Renal cortex interstitium (tissue), 11 donors: ENCODE results near the gene AKNA. TPM values are rescaled to one million over a fixed set of nuclear protein-coding genes. Genes with fewer than 3 reads are reported as not detected.

Experiments
- DNase-seq, 11 donors: peaks; one replicate each; pipeline ENCODE4 v3.0.0-alpha.2; 2013; ENCODE audit warnings: low read depth in 9 of 11, low spot score in 4 of 11; ENCODE audit errors: extremely low read depth in 1 of 11
- polyA plus RNA-seq, 3 donors: library from polyadenylated mRNA; unstranded; fragments of 120-200 nt; gene quantifications; one replicate each; pipeline ENCODE4 v1.2.1, GENCODE V29; 2013; ENCODE audit not compliant: insufficient read length in 3 of 3

The AKNA gene
- polyA plus RNA-seq, 3 donors: 10.7 to 14.2 (median 13.3) TPM

DNA sequence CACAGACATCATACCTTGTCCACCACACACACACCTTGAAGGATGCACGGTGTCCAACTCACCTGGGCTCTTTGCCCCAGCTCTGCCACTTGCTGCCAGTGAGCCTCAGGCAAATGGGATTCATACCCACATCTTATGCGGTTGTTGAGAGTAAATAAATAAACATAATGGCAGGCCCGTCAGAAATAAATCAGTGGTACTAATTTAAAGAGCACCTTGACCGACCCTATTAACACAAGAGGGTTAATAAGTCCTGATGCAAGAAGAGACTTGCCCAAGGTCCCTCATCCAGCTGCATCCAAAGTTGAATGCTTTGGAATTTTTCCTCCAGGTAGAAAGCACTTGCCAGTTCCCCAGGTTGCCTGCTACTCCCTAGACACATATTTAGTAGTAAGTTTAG lies 11.6 kb upstream of the AKNA start:
- no peak for DNase-seq

GRCh38 chr9:114397848-114398605 lies 10.2 kb upstream of the AKNA start:
- peak in 10 of 11 donors; percentile 71 to 95 (median 89) for DNase-seq

GRCh38 chr9:114397219-114397847 lies 9.6 kb upstream of the AKNA start:
- no peak for DNase-seq

- DNase-seq: peak in 1 of 11 donors; percentile 42
Measured at GRCh38 chr9:114396558-114397218, 8.9 kb upstream of the AKNA start.

GRCh38 chr9:114395768-114396167 lies 8.0 kb upstream of the AKNA start:
- no peak for DNase-seq

DNA sequence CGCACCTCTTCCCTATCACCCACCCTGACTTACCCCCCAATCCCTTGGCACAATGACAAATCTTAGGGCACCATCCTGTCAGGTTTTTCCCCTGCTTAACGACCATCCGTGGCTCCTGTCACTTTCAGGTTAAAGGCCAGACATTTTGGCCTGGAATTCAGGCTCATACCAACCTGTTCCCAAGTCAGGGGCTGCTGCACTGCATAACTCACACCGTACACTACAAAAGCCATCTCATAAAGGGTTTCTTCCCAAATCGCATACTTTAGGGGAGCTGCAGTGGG lies 7.5 kb upstream of the AKNA start:
- no peak for DNase-seq

- DNase-seq: no peak
Measured at GRCh38 chr9:114394523-114395333, 6.9 kb upstream of the AKNA start.

- DNase-seq: no peak
Measured at GRCh38 chr9:114392749-114393112, 4.9 kb upstream of the AKNA start.

- no peak for DNase-seq
Measured at GRCh38 chr9:114390952-114391351, 3.2 kb upstream of the AKNA start.

- no peak for DNase-seq
Measured at GRCh38 chr9:114389612-114390368, 2.0 kb upstream of the AKNA start.

DNA sequence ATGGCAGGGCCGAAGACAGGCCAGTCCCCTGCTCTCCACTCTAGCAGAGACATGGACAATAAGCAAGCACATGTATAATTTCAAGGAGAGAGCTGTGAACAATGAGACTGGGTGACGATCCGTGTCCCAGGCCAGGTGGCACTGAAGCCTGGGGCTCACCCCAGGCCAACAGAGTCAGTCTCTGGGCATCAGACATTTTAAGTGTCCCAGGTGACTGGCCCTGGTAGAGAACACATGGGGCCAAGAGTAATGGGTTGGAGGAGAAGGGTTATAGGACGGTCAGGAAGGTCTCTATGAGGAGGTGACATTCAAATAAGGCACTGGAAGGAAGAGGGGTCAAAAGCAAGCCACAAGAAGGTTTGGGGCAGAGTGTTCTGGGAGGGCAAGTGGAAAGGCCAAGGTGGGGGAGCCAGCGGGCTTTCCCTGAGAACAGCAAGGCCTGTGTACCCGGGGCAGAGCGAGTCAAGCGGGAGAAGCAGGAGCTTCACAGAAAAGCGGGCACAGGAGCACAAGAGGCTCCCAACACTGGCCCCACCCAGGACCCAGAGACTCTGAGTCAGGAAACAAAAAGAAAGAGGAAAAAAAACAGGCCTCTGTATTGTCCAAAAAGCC lies 1.1 kb upstream of the AKNA start:
- DNase-seq: no peak

- no peak for DNase-seq
Measured at GRCh38 chr9:114388357-114388682, 538 bp upstream of the AKNA start.

GRCh38 chr9:114386886-114387679 lies 699 bp downstream of the AKNA start:
- no peak for DNase-seq

- no peak for DNase-seq
Measured at GRCh38 chr9:114386361-114386885, 1.4 kb downstream of the AKNA start.

GRCh38 chr9:114385397-114386181 lies 2.2 kb downstream of the AKNA start:
- no peak for DNase-seq

- no peak for DNase-seq
Measured at GRCh38 chr9:114384836-114385396, 2.9 kb downstream of the AKNA start.

DNA sequence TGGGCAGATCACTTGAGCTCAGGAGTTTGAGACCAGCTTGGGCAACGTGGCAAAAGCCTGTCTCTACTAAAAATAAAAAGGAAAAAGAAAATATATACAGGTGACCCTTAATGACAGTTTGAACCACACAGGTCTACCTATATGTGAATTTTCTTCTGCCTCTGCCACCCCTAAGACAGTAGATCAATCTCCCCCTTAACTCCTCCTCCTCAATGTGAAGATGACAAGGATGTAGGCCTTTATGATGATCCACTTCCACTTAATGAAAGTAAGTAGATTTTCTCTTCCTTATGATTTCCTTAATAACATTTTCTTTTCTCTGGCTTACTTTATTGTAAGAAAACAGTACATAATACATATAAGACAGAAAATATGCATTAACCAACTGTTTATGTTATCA lies 3.4 kb downstream of the AKNA start:
- DNase-seq: no peak
